NCI-H2227 (cell line): ENCODE measurements around the gene HDLBP.
"Not testable (repeated sequence)": the region's sequence is repeated elsewhere in the genome, so short reads cannot be mapped to it uniquely, and the experiment has no call there.

Experiments
- DNase-seq: peaks from one replicate; lab custom pipeline; 2025; ENCODE audit not compliant: unreplicated experiment; lab: John Stamatoyannopoulos, UW

HDLBP gene

DNA sequence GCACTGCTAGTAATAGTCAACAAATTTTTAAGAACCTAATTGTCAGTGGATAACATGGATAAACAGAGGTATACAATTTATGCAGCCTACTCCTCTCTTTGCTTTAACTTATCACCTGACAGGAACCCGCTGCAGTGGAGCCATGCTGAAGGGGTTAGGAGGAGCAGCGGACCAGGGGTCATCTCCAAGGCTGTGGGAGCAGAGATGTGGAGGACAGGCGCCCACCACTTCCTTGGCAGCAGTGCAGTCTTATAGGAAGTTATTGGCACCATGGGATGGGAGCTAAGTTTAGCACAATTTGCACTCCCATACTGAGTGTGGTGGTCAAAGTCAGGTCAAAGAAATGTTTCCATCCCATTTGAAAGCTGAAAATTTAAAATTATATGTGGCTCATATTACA is 35.6 kb downstream of the HDLBP start:
- no peak for DNase-seq

DNA sequence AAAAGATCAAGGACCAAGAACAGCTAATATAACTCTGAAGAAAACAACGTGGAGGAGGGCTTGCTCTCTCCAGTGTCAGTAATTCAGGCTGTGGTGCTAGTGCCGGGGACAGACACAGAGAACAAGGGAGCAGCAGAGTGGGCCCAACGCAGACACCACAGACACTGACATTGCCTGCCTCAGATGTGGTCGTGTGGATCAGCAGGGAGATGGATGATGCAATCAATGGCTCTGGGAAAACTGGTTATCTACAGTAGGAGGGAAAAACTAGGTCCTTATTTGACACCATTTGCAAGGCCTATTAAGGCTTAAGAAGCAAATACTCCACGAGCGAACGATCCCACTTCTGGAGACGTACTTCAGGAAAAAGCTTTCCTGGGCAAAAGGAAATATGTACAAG is 36.1 kb downstream of the HDLBP start:
- no peak for DNase-seq

GRCh38 chr2:241278306-241278705 is 37.2 kb downstream of the HDLBP start:
- DNase-seq: not testable (repeated sequence)

- no peak for DNase-seq
Observed at GRCh38 chr2:241275910-241276309, 39.6 kb downstream of the HDLBP start.

GRCh38 chr2:241275504-241275903 is 40.0 kb downstream of the HDLBP start:
- no peak for DNase-seq

DNA sequence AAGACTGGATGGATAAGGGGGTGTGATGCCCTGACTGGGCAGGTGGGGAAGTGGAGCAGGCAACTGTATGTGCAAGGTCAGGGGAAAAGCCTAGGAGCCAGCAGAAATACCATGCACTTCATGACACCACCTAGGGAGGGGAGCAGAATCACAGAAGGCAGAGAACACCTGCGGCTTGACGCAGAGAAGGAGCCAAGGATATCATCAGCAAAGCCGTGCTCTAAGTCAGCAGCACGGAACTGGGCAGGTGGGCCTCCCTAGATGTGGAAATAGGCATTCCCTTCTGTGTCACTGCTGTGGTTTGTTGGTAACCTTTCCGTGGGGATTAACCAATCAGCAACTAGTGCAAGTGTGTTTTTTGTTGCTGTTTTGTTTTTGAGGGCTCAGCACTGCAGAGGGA is 41.3 kb downstream of the HDLBP start:
- DNase-seq: no peak

GRCh38 chr2:241273210-241274020 is 42.1 kb downstream of the HDLBP start:
- peak; percentile 38 for DNase-seq

GRCh38 chr2:241272303-241273209 is 42.9 kb downstream of the HDLBP start:
- DNase-seq: peak; percentile 68

GRCh38 chr2:241271706-241272302 is 43.7 kb downstream of the HDLBP start:
- peak; percentile 59 for DNase-seq

DNA sequence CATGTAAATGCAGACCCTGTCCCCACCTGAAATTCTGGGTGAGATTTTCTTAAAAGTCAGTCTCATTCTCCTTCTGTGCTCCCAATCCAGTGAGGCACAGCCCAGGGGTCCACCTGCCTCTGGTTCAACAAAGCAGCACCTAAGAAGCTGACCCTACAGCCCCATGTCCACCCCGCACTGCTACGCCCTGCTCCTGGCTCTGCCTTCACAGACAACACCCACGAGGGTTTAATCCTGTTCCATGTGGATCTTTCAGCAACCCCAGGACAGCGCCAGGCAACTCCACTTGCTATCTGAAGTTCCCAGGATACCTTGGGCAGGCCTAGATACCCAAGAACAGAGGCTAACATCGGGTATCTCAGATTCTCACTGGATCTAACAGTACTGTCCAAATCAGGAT is 44.9 kb downstream of the HDLBP start:
- DNase-seq: no peak

GRCh38 chr2:241269707-241270520 is 45.6 kb downstream of the HDLBP start:
- no peak for DNase-seq

DNA sequence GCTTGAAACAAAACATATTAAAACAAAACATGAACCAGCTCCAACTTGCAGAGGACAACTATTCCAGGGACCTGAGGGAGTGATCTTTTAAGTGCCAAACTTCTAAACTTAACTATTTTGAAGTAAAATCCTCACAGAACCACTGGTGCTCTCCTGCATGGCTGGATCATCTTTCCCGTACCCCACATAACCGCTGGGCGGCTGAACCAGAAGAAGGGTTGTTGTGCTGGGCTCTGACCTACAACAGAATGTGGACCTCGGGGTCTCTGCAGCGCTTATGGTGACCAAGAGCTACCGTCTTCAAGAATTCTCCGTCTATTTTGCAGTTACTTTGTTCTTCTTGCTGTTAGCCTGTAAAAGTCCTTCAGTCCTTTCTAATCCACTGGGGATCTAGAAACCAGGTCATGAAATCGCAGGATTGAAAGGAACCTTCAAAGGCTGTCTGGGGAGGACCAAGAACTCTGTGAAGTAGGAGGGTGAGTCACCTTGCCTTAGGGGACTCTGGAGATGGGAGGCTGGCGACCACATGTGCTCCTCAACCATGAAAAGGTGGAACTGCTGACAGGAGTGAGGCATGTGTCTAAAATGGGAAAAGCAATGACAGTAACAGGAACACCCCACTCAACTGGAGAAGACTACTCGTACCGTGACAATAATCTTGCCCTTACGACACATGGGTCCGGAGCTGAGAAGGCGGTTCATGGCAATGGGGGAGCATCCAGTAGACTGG is 46.6 kb downstream of the HDLBP start:
- no peak for DNase-seq

- no peak for DNase-seq
Observed at GRCh38 chr2:241268306-241268705, 47.2 kb downstream of the HDLBP start.

- DNase-seq: no peak
Observed at GRCh38 chr2:241267249-241268067, 48.0 kb downstream of the HDLBP start.

GRCh38 chr2:241265506-241265905 is 50.0 kb downstream of the HDLBP start:
- no peak for DNase-seq

GRCh38 chr2:241263061-241263460 is 52.4 kb downstream of the HDLBP start:
- DNase-seq: no peak

- DNase-seq: no peak
Observed at GRCh38 chr2:241261628-241262027, 53.8 kb downstream of the HDLBP start.

GRCh38 chr2:241260911-241261310 is 54.6 kb downstream of the HDLBP start:
- DNase-seq: no peak
